Measurements from ENCODE around the gene IRF2BP1. TPM values are rescaled to one million over a fixed set of nuclear protein-coding genes. Genes with fewer than 3 reads are reported as not detected.

IRF2BP1 gene
- polyA plus RNA-seq, 4 donors: 14.5 to 22.5 (median 15.7) TPM

- Histone ChIP-seq H3K27me3 (ENCODE audit: control insufficient read depth in 3 of 3, insufficient read depth in 3 of 3, low read length in 3 of 3) (peaks cover 0 to 3% (median 0%) of the 10 kb centered on the region in 3 donors), H3K4me3 (ENCODE audit: low read depth in 1 of 3, low read length in 3 of 3) (no peak overlapping the region), H3K27ac (ENCODE audit: low read depth in 1 of 3, low read length in 2 of 3) (no peak overlapping the region), H3K9me3 (ENCODE audit: control insufficient read depth in 2 of 2, insufficient read depth in 1 of 2, low read depth in 1 of 2, low read length in 1 of 2) (no peaks in the 10 kb centered on the region), H3K4me1 (ENCODE audit: control insufficient read depth in 3 of 3, insufficient read depth in 2 of 3, low read depth in 1 of 3, low read length in 2 of 3) (peaks cover 0 to 5% (median 2%) of the 10 kb centered on the region in 3 donors), H3K36me3 (ENCODE audit: control insufficient read depth in 3 of 3, insufficient read depth in 2 of 3, low read depth in 1 of 3, low read length in 3 of 3) (no peaks in the 10 kb centered on the region)
- 9 to 12% (median 12%) methylated on average over 33 of the region's 33 CpGs for WGBS, 3 donors
- DNase-seq: peak; percentile 92 to 93
- FAIRE-seq: no peak
Observed at GRCh38 chr19:45927565-45928261, 41.8 kb upstream of the IRF2BP1 start.

- no peak overlapping the region for H3K4me3 ChIP-seq (ENCODE audit: low read depth in 1 of 3, low read length in 3 of 3)
- WGBS, 3 donors: 41 to 64% (median 45%) methylated on average over 6 of the region's 6 CpGs
- FAIRE-seq (no peak), DNase-seq (peak in 1 of 2 donors; percentile 78)
- H3K27me3 ChIP-seq (ENCODE audit: control insufficient read depth in 3 of 3, insufficient read depth in 3 of 3, low read length in 3 of 3): peaks cover 0 to 12% (median 0%) of the 10 kb centered on the region in 3 donors
- H3K27ac ChIP-seq (ENCODE audit: low read depth in 1 of 3, low read length in 2 of 3): no peak overlapping the region
- no peaks in the 10 kb centered on the region for H3K9me3 ChIP-seq (ENCODE audit: control insufficient read depth in 2 of 2, insufficient read depth in 1 of 2, low read depth in 1 of 2, low read length in 1 of 2)
- H3K36me3 ChIP-seq (ENCODE audit: control insufficient read depth in 3 of 3, insufficient read depth in 2 of 3, low read depth in 1 of 3, low read length in 3 of 3): no peaks in the 10 kb centered on the region
- peaks cover 0 to 5% (median 2%) of the 10 kb centered on the region in 3 donors for H3K4me1 ChIP-seq (ENCODE audit: control insufficient read depth in 3 of 3, insufficient read depth in 2 of 3, low read depth in 1 of 3, low read length in 2 of 3)
Observed at GRCh38 chr19:45924891-45925447, 39.0 kb upstream of the IRF2BP1 start.

- FAIRE-seq: no peak
- 61 to 81% (median 79%) methylated on average over 9 of the region's 9 CpGs for WGBS, 3 donors
- H3K4me1 ChIP-seq (ENCODE audit: control insufficient read depth in 3 of 3, insufficient read depth in 2 of 3, low read depth in 1 of 3, low read length in 2 of 3): no peaks in the 10 kb centered on the region
Observed at GRCh38 chr19:45922281-45922680, 36.3 kb upstream of the IRF2BP1 start.

GRCh38 chr19:45920458-45920857 is 34.5 kb upstream of the IRF2BP1 start:
- Histone ChIP-seq H3K9me3 (ENCODE audit: control insufficient read depth in 2 of 2, insufficient read depth in 1 of 2, low read depth in 1 of 2, low read length in 1 of 2) (no peaks in the 10 kb centered on the region), H3K27me3 (ENCODE audit: control insufficient read depth in 3 of 3, insufficient read depth in 3 of 3, low read length in 3 of 3) (peaks cover 0 to 19% (median 8%) of the 10 kb centered on the region in 3 donors), H3K36me3 (ENCODE audit: control insufficient read depth in 3 of 3, insufficient read depth in 2 of 3, low read depth in 1 of 3, low read length in 3 of 3) (no peaks in the 10 kb centered on the region), H3K27ac (ENCODE audit: low read depth in 1 of 3, low read length in 2 of 3) (no peak overlapping the region), H3K4me1 (ENCODE audit: control insufficient read depth in 3 of 3, insufficient read depth in 2 of 3, low read depth in 1 of 3, low read length in 2 of 3) (no peaks in the 10 kb centered on the region), H3K4me3 (ENCODE audit: low read depth in 1 of 3, low read length in 3 of 3) (no peak overlapping the region)
- no peak for DNase-seq
- 63 to 73% (median 67%) methylated on average over 8 of the region's 8 CpGs for whole genome bisulfite sequencing, 3 donors
- FAIRE-seq: no peak

More at GRCh38 chr19:45922281-45922680, 36.3 kb upstream of the IRF2BP1 start:
- no peak for DNase-seq
- H3K27me3 ChIP-seq (ENCODE audit: control insufficient read depth in 3 of 3, insufficient read depth in 3 of 3, low read length in 3 of 3): peaks cover 0 to 19% (median 3%) of the 10 kb centered on the region in 3 donors
- H3K4me3 ChIP-seq (ENCODE audit: low read depth in 1 of 3, low read length in 3 of 3): no peak overlapping the region
- no peak overlapping the region for H3K27ac ChIP-seq (ENCODE audit: low read depth in 1 of 3, low read length in 2 of 3)
- no peaks in the 10 kb centered on the region for H3K36me3 ChIP-seq (ENCODE audit: control insufficient read depth in 3 of 3, insufficient read depth in 2 of 3, low read depth in 1 of 3, low read length in 3 of 3)
- no peaks in the 10 kb centered on the region for H3K9me3 ChIP-seq (ENCODE audit: control insufficient read depth in 2 of 2, insufficient read depth in 1 of 2, low read depth in 1 of 2, low read length in 1 of 2)

GRCh38 chr19:45919678-45920077 is 33.7 kb upstream of the IRF2BP1 start:
- DNase-seq (no peak), FAIRE-seq (no peak)
- Histone ChIP-seq H3K4me3 (ENCODE audit: low read depth in 1 of 3, low read length in 3 of 3) (no peak overlapping the region), H3K9me3 (ENCODE audit: control insufficient read depth in 2 of 2, insufficient read depth in 1 of 2, low read depth in 1 of 2, low read length in 1 of 2) (no peaks in the 10 kb centered on the region), H3K4me1 (ENCODE audit: control insufficient read depth in 3 of 3, insufficient read depth in 2 of 3, low read depth in 1 of 3, low read length in 2 of 3) (no peaks in the 10 kb centered on the region), H3K36me3 (ENCODE audit: control insufficient read depth in 3 of 3, insufficient read depth in 2 of 3, low read depth in 1 of 3, low read length in 3 of 3) (no peaks in the 10 kb centered on the region), H3K27ac (ENCODE audit: low read depth in 1 of 3, low read length in 2 of 3) (no peak overlapping the region), H3K27me3 (ENCODE audit: control insufficient read depth in 3 of 3, insufficient read depth in 3 of 3, low read length in 3 of 3) (peaks cover 0 to 19% (median 8%) of the 10 kb centered on the region in 3 donors)
- 29 to 49% (median 29%) methylated on average over 7 of the region's 7 CpGs for WGBS, 3 donors

GRCh38 chr19:45918721-45919120 is 32.8 kb upstream of the IRF2BP1 start:
- no peak for DNase-seq
- no peaks in the 10 kb centered on the region for H3K9me3 ChIP-seq (ENCODE audit: control insufficient read depth in 2 of 2, insufficient read depth in 1 of 2, low read depth in 1 of 2, low read length in 1 of 2)
- H3K36me3 ChIP-seq (ENCODE audit: control insufficient read depth in 3 of 3, insufficient read depth in 2 of 3, low read depth in 1 of 3, low read length in 3 of 3): no peaks in the 10 kb centered on the region
- no peak overlapping the region for H3K27ac ChIP-seq (ENCODE audit: low read depth in 1 of 3, low read length in 2 of 3)
- no peaks in the 10 kb centered on the region for H3K4me1 ChIP-seq (ENCODE audit: control insufficient read depth in 3 of 3, insufficient read depth in 2 of 3, low read depth in 1 of 3, low read length in 2 of 3)
- H3K4me3 ChIP-seq (ENCODE audit: low read depth in 1 of 3, low read length in 3 of 3): no peak overlapping the region
- 50 to 70% (median 65%) methylated on average over 4 of the region's 4 CpGs for WGBS, 3 donors
- H3K27me3 ChIP-seq (ENCODE audit: control insufficient read depth in 3 of 3, insufficient read depth in 3 of 3, low read length in 3 of 3): peaks cover 0 to 25% (median 8%) of the 10 kb centered on the region in 3 donors
- no peak for FAIRE-seq

- H3K27ac ChIP-seq (ENCODE audit: low read depth in 1 of 3, low read length in 2 of 3): no peak overlapping the region
- no peak for FAIRE-seq
- WGBS, 3 donors: 42 to 49% (median 42%) methylated on average over 4 of the region's 4 CpGs
Observed at GRCh38 chr19:45917421-45918091, 31.6 kb upstream of the IRF2BP1 start.

GRCh38 chr19:45913874-45914830 is 28.2 kb upstream of the IRF2BP1 start, which contains the start of gene NANOS2:
Gene NANOS2, minus strand, starts transcription at chr19:45914778. Its CDS starts 85 bp downstream, at chr19:45914693.
- Histone ChIP-seq H3K27ac (ENCODE audit: low read depth in 1 of 3, low read length in 2 of 3) (no peak within 1 kb of the TSS), H3K4me1 (ENCODE audit: control insufficient read depth in 3 of 3, insufficient read depth in 2 of 3, low read depth in 1 of 3, low read length in 2 of 3) (peaks cover 0 to 8% (median 0%) of the 10 kb centered on the region in 3 donors), H3K9me3 (ENCODE audit: control insufficient read depth in 2 of 2, insufficient read depth in 1 of 2, low read depth in 1 of 2, low read length in 1 of 2) (no peaks in the 10 kb centered on the region), H3K4me3 (ENCODE audit: low read depth in 1 of 3, low read length in 3 of 3) (no peak within 1 kb of the TSS), H3K27me3 (ENCODE audit: control insufficient read depth in 3 of 3, insufficient read depth in 3 of 3, low read length in 3 of 3) (peaks cover 0 to 6% (median 5%) of the 10 kb centered on the region in 3 donors), H3K36me3 (ENCODE audit: control insufficient read depth in 3 of 3, insufficient read depth in 2 of 3, low read depth in 1 of 3, low read length in 3 of 3) (no peaks in the 10 kb centered on the region)
- DNase-seq (no peak), FAIRE-seq (no peak)
- 58 to 64% (median 64%) methylated on average over 44 of the region's 44 CpGs for WGBS, 3 donors

More at GRCh38 chr19:45917421-45918091, 31.6 kb upstream of the IRF2BP1 start:
- DNase-seq: no peak
- H3K36me3 ChIP-seq (ENCODE audit: control insufficient read depth in 3 of 3, insufficient read depth in 2 of 3, low read depth in 1 of 3, low read length in 3 of 3): no peaks in the 10 kb centered on the region
- no peak overlapping the region for H3K4me3 ChIP-seq (ENCODE audit: low read depth in 1 of 3, low read length in 3 of 3)
- peaks cover 0 to 25% (median 8%) of the 10 kb centered on the region in 3 donors for H3K27me3 ChIP-seq (ENCODE audit: control insufficient read depth in 3 of 3, insufficient read depth in 3 of 3, low read length in 3 of 3)
- H3K9me3 ChIP-seq (ENCODE audit: control insufficient read depth in 2 of 2, insufficient read depth in 1 of 2, low read depth in 1 of 2, low read length in 1 of 2): no peaks in the 10 kb centered on the region
- H3K4me1 ChIP-seq (ENCODE audit: control insufficient read depth in 3 of 3, insufficient read depth in 2 of 3, low read depth in 1 of 3, low read length in 2 of 3): no peaks in the 10 kb centered on the region

Measured in small intestine (tissue), 7 donors.